Endothelial cell of umbilical vein (primary cell): ENCODE results near the gene CTTNBP2. TPM values are rescaled to one million over a fixed set of nuclear protein-coding genes. Genes with fewer than 3 reads are reported as not detected.

Source experiments
- BruUV-seq: library from RNA; stranded (reverse); fragments of 400-500 nt; replicated peaks from 2 replicates; lab custom pipeline; 2021; lab: Mats Ljungman, UMichigan
- CTCF ChIA-PET: fragments of 300-600, 350-600 bp; sonication (Branson Sonifier 250); formaldehyde crosslinking; loops from one replicate; lab custom pipeline; 2021; ENCODE audit warnings: antibody characterized with exemption, inconsistent platforms; lab: Charles Lee
- POLR2A ChIA-PET: fragments of 300-600, 350-600 bp; sonication (Branson Sonifier 250); formaldehyde crosslinking; loops from one replicate; lab custom pipeline; 2021; ENCODE audit warnings: antibody characterized with exemption, inconsistent platforms; lab: Charles Lee
- DNase-seq: peaks from one replicate; pipeline ENCODE4 v3.0.0-alpha.2; 2011; ENCODE audit warnings: low read depth, low spot score
- FAIRE-seq: peaks from 2 replicates; lab custom pipeline; 2011; peaks lifted over from hg19 to GRCh38; lab: Jason Lieb, UNC
- H2AFZ ChIP-seq: 2 replicates; pipeline ENCODE4 v1.6.0; 2012; ENCODE audit warnings: low read depth, low read length, control low read depth, inconsistent platforms
- H3K27ac ChIP-seq: 2 replicates; pipeline ENCODE4 v1.5.1; 2011; ENCODE audit warnings: low read depth, mild to moderate bottlenecking, control low read depth, low read length, moderate library complexity; ENCODE audit not compliant: insufficient read depth
- H3K27me3 ChIP-seq, 2 experiments: 2 replicates each; pipeline versions ENCODE4 v1.6.0 to v1.6.1; 2011; ENCODE audit warnings: low read length in 2 of 2, mixed read lengths in 1 of 2; ENCODE audit not compliant: control insufficient read depth in 2 of 2, insufficient read depth in 2 of 2
- H3K36me3 ChIP-seq, 2 experiments: 2 replicates in 1 of 2; 3 replicates in 1 of 2; pipeline ENCODE4 v1.5.1; 2011; ENCODE audit warnings: low read length in 2 of 2, mild to moderate bottlenecking in 1 of 2, moderate library complexity in 1 of 2; ENCODE audit not compliant: control insufficient read depth in 2 of 2, insufficient read depth in 2 of 2; ENCODE audit errors: extremely low read depth in 1 of 2
- H3K4me1 ChIP-seq: 3 replicates; pipeline ENCODE4 v1.5.1; 2011; ENCODE audit warnings: mild to moderate bottlenecking, low read length; ENCODE audit not compliant: control insufficient read depth, insufficient read depth; ENCODE audit errors: extremely low read depth
- H3K4me2 ChIP-seq: 2 replicates; pipeline ENCODE4 v1.6.1; 2011; ENCODE audit warnings: low read length, control low read depth, mixed read lengths; ENCODE audit not compliant: insufficient read depth
- H3K4me3 ChIP-seq, 3 experiments: fragments of 200-600 bp in 1 of 3; sonication (generic), shearing (Covaris generic) in 1 of 3; replicated peaks in 1 of 3; 2 replicates each; pipeline ENCODE4 v1.5.1; 2011 to 2016; ENCODE audit warnings: control low read depth in 3 of 3, low read length in 3 of 3, mild to moderate bottlenecking in 2 of 3, inconsistent platforms in 1 of 3, low read depth in 1 of 3, moderate library complexity in 1 of 3; ENCODE audit not compliant: insufficient read depth in 1 of 3
- H3K79me2 ChIP-seq: 2 replicates; pipeline ENCODE4 v1.6.0; 2012; ENCODE audit warnings: low read length, inconsistent platforms; ENCODE audit not compliant: control insufficient read depth, insufficient read depth
- H3K9ac ChIP-seq: replicated peaks from 2 replicates; pipeline ENCODE3; 2011; ENCODE audit warnings: low read length, control low read depth; ENCODE audit not compliant: insufficient read depth; ENCODE audit errors: extremely low read depth
- H3K9me1 ChIP-seq: replicated peaks from 3 replicates; pipeline ENCODE4 v1.6.0; 2011; ENCODE audit warnings: mild to moderate bottlenecking, low read length; ENCODE audit not compliant: control insufficient read depth, insufficient read depth; ENCODE audit errors: extremely low read depth
- H3K9me3 ChIP-seq: replicated peaks from 2 replicates; pipeline ENCODE4 v1.5.1; 2012; ENCODE audit warnings: low read length, inconsistent platforms; ENCODE audit not compliant: control insufficient read depth, insufficient read depth
- H4K20me1 ChIP-seq: replicated peaks from 2 replicates; pipeline ENCODE3; 2011; ENCODE audit warnings: mild to moderate bottlenecking, low read length; ENCODE audit not compliant: control insufficient read depth, insufficient read depth; ENCODE audit errors: extremely low read depth
- CTCF ChIP-seq, 2 donors: IDR thresholded peaks; 1 replicate in 1 of 2; 2 replicates in 1 of 2; pipeline ENCODE4 v1.5.1; 2011; ENCODE audit warnings: low read length in 2 of 2, mild to moderate bottlenecking in 2 of 2, moderate library complexity in 2 of 2, control low read depth in 1 of 2, inconsistent platforms in 1 of 2, low read depth in 1 of 2; ENCODE audit not compliant: insufficient read depth in 1 of 2; ENCODE audit errors: extremely low read depth in 1 of 2
- EZH2 ChIP-seq: IDR thresholded peaks from 2 replicates; pipeline ENCODE4 v1.6.1; 2012; ENCODE audit warnings: borderline replicate concordance, low read depth, mild to moderate bottlenecking, moderate library complexity, low read length, inconsistent platforms; ENCODE audit not compliant: severe bottlenecking
- FOS ChIP-seq: IDR thresholded peaks from 2 replicates; pipeline ENCODE4 v1.6.1; 2011; ENCODE audit warnings: mild to moderate bottlenecking, low read length, moderate library complexity, borderline replicate concordance; ENCODE audit not compliant: insufficient read depth
- GATA2 ChIP-seq: IDR thresholded peaks from 2 replicates; pipeline ENCODE4 v1.7.0; 2011; ENCODE audit warnings: low read depth, mild to moderate bottlenecking, moderate library complexity, mixed read lengths, low read length; ENCODE audit not compliant: insufficient read length, insufficient read depth
- JUN ChIP-seq: IDR thresholded peaks from 2 replicates; pipeline ENCODE4 v1.6.1; 2011; ENCODE audit warnings: borderline replicate concordance, low read depth; ENCODE audit not compliant: insufficient read length, insufficient read depth
- MAX ChIP-seq: IDR thresholded peaks from 2 replicates; pipeline ENCODE4 v1.6.1; 2011; ENCODE audit not compliant: insufficient read depth, insufficient read length
- MYC ChIP-seq: IDR thresholded peaks from one replicate; pipeline ENCODE4 v1.6.1; 2011; ENCODE audit warnings: mild to moderate bottlenecking, low read depth, low read length
- POLR2A ChIP-seq: IDR thresholded peaks from 2 replicates; pipeline ENCODE4 v1.6.1; 2012; ENCODE audit warnings: low read depth, mild to moderate bottlenecking, control low read depth, low read length
- POLR2AphosphoS5 ChIP-seq: IDR thresholded peaks from 2 replicates; pipeline ENCODE4 v1.6.1; 2012; ENCODE audit warnings: low read depth, mild to moderate bottlenecking, control low read depth, low read length, moderate library complexity; ENCODE audit not compliant: insufficient read depth
- dilution Hi-C: fragments of 300-500 bp; cut with MboI; formaldehyde crosslinking; loops from one replicate; pipeline ENCODE4 v1.15.0; 2019; ENCODE audit warnings: low sequenced_read_pairs; ENCODE audit not compliant: extremely low pct_ligation_motif_present
- intact Hi-C: fragments of 100-400 bp; cut with micrococcal nuclease; formaldehyde crosslinking; loops from one replicate; pipeline ENCODE4 v1.10.0; 2022
- polyA plus RNA-seq, 4 experiments: library from polyadenylated mRNA; depleted of rRNA in 3 of 4; stranded (reverse) in 3 of 4; unstranded in 1 of 4; fragments of >200 nt; gene quantifications; 2 replicates each; pipeline versions ENCODE4 v1.2.1 to v1.2.3, GENCODE V29; 2011 to 2012; ENCODE audit warnings: missing spikeins in 1 of 4
- total RNA-seq: library from RNA; stranded (reverse); gene quantifications from 2 replicates; pipeline ENCODE4 v1.2.3, GENCODE V29; 2021

Gene CTTNBP2
- total and polyA plus RNA-seq, 2 donors (not counting 3 experiments of a cell fraction or from before 2014, with no cell fraction given) = 0.08 to 0.35 TPM

GRCh38 chr7:117830422-117830954, 42.8 kb downstream of the CTTNBP2 start:
- H2AFZ ChIP-seq = no peak overlapping the region
- no peaks in the 10 kb centered on the region for H3K9me3 ChIP-seq
- H3K27me3 ChIP-seq = no peaks in the 10 kb centered on the region
- BruUV-seq = no TSS peak
- no peaks in the 10 kb centered on the region for H3K36me3 ChIP-seq
- H3K9me1 ChIP-seq = no peaks in the 10 kb centered on the region
- no peak overlapping the region for H3K9ac ChIP-seq
- no peak for DNase-seq
- ChIA-PET CTCF (interaction anchor here (1.0 kb wide), 1 partner anchor 79 kb away, joined by 3 read pairs; no protein-coding TSS in a partner anchor), POLR2A (no interaction called here)
- no peaks in the 10 kb centered on the region for H4K20me1 ChIP-seq
- TF ChIP-seq POLR2AphosphoS5 (no peak), MAX (no peak), JUN (no peak), POLR2A (no peak), GATA2 (no peak), EZH2 (no peak), CTCF (IDR thresholded peaks at IDR 0.05; ENCODE audit: extremely low read depth in 1 of 2, insufficient read depth in 1 of 2, low read depth in 1 of 2, low read length in 2 of 2) (no peak), FOS (no peak), MYC (no peak)
- no peak overlapping the region for H3K4me2 ChIP-seq
- no peak for FAIRE-seq
- H3K27ac ChIP-seq = no peak overlapping the region
- no peaks in the 10 kb centered on the region for H3K4me1 ChIP-seq
- H3K79me2 ChIP-seq = no peaks in the 10 kb centered on the region
- dilution Hi-C loops (no loop called here), intact Hi-C loops (no loop called here)
- no peak overlapping the region for H3K4me3 ChIP-seq
